Effector memory CD8-positive, alpha-beta T cell (primary cell): ENCODE data around the gene MRPS17.
"Not testable (repeated sequence)": the region's sequence is repeated elsewhere in the genome, so short reads cannot be mapped to it uniquely, and the experiment has no call there.

ENCODE experiments used
- ATAC-seq: fragments of 150-1000 bp; cut with Tn5 transposase; replicated peaks from 2 replicates; pipeline ENCODE4 v1.10.0; 2021; ENCODE audit warnings: mild to moderate bottlenecking, moderate library complexity
- DNase-seq, 3 experiments: peaks; one replicate each; pipeline ENCODE4 v3.0.0; 2021
- H3K27ac Mint-ChIP-seq, 2 donors: one replicate each; pipeline ENCODE4 v1.8.0; 2022; ENCODE audit warnings: mild to moderate bottlenecking in 2 of 2, mixed read lengths in 2 of 2, moderate library complexity in 2 of 2
- H3K27me3 Mint-ChIP-seq, 2 donors: one replicate each; pipeline ENCODE4 v1.8.0; 2022; ENCODE audit warnings: mixed read lengths in 2 of 2
- H3K36me3 Mint-ChIP-seq: one replicate; pipeline ENCODE4 v1.8.0; 2022; ENCODE audit warnings: mild to moderate bottlenecking, moderate library complexity, mixed read lengths; ENCODE audit not compliant: insufficient read depth
- H3K4me1 Mint-ChIP-seq, 2 donors: one replicate each; pipeline ENCODE4 v1.8.0; 2022; ENCODE audit warnings: low read depth in 2 of 2, mixed read lengths in 2 of 2
- H3K4me3 Mint-ChIP-seq, 2 donors: one replicate each; pipeline ENCODE4 v1.8.0; 2022; ENCODE audit warnings: mild to moderate bottlenecking in 2 of 2, mixed read lengths in 2 of 2, moderate library complexity in 2 of 2
- H3K9me3 Mint-ChIP-seq, 2 donors: one replicate each; pipeline ENCODE4 v1.8.0; 2022; ENCODE audit warnings: mixed read lengths in 2 of 2
- total RNA-seq, 9 experiments: gene quantifications; one replicate each; lab custom pipeline; 2026; lab: John Stamatoyannopoulos, UW

Gene MRPS17
- 2.7 to 12.4 (median 5.2) reads per million in 9 experiments for total RNA-seq

- no peaks in the 10 kb centered on the region for H3K9me3 Mint-ChIP-seq
- DNase-seq (peak; percentile 90 to 92 (median 91)), ATAC-seq (peak; percentile 99)
- H3K4me3 Mint-ChIP-seq, result peak within 1 kb of the TSS; percentile 91 to 98
- peak within 1 kb of the TSS; percentile 96 to 98 for H3K27ac Mint-ChIP-seq
- H3K36me3 Mint-ChIP-seq, result peaks cover 21% of the 10 kb centered on the region
- peaks cover 9 to 14% of the 10 kb centered on the region in 2 donors for H3K4me1 Mint-ChIP-seq
- H3K27me3 Mint-ChIP-seq, result peaks cover 0 to 6% of the 10 kb centered on the region in 2 donors
These were observed at the start of gene MRPS17 for GRCh38 chr7:55951637-55952351. Gene MRPS17, plus strand, starts transcription at chr7:55951877. Its CDS starts 1,319 bp downstream, at chr7:55953196.

- no peaks in the 10 kb centered on the region for H3K36me3 Mint-ChIP-seq
- no peaks in the 10 kb centered on the region for H3K4me1 Mint-ChIP-seq
- ATAC-seq, result no peak
- no peak overlapping the region for H3K27ac Mint-ChIP-seq
- no peaks in the 10 kb centered on the region for H3K9me3 Mint-ChIP-seq
- no peak overlapping the region for H3K4me3 Mint-ChIP-seq
- no peaks in the 10 kb centered on the region for H3K27me3 Mint-ChIP-seq
- no peak for DNase-seq
These were observed 47.5 kb upstream of the MRPS17 start for GRCh38 chr7:55903985-55904759.

GRCh38 chr7:55912748-55913158, 38.9 kb upstream of the MRPS17 start:
- Mint-ChIP-seq H3K9me3 (no peaks in the 10 kb centered on the region), H3K36me3 (peaks cover 4% of the 10 kb centered on the region), H3K27ac (no peak overlapping the region), H3K4me3 (no peak overlapping the region), H3K27me3 (no peaks in the 10 kb centered on the region), H3K4me1 (no peaks in the 10 kb centered on the region)
- DNase-seq, result no peak
- ATAC-seq, result no peak

GRCh38 chr7:55917771-55918170, 33.9 kb upstream of the MRPS17 start:
- Mint-ChIP-seq H3K36me3 (peaks cover 4% of the 10 kb centered on the region), H3K9me3 (no peaks in the 10 kb centered on the region), H3K4me1 (no peaks in the 10 kb centered on the region), H3K4me3 (no peak overlapping the region), H3K27ac (no peak overlapping the region), H3K27me3 (no peaks in the 10 kb centered on the region)
- DNase-seq (no peak), ATAC-seq (no peak)

GRCh38 chr7:55928006-55928767, 23.5 kb upstream of the MRPS17 start:
- Mint-ChIP-seq H3K27ac (no peak overlapping the region), H3K36me3 (no peaks in the 10 kb centered on the region), H3K27me3 (no peaks in the 10 kb centered on the region), H3K4me3 (no peak overlapping the region), H3K4me1 (no peaks in the 10 kb centered on the region), H3K9me3 (no peaks in the 10 kb centered on the region)
- ATAC-seq (no peak), DNase-seq (no peak)

- peaks cover 0 to 3% of the 10 kb centered on the region in 2 donors for H3K9me3 Mint-ChIP-seq
- no peak overlapping the region for H3K27ac Mint-ChIP-seq
- no peaks in the 10 kb centered on the region for H3K4me1 Mint-ChIP-seq
- DNase-seq (no peak), ATAC-seq (no peak)
- no peaks in the 10 kb centered on the region for H3K27me3 Mint-ChIP-seq
- H3K36me3 Mint-ChIP-seq, result no peaks in the 10 kb centered on the region
- H3K4me3 Mint-ChIP-seq, result no peak overlapping the region
These were observed 20.1 kb upstream of the MRPS17 start for GRCh38 chr7:55931421-55932151.

GRCh38 chr7:55939514-55940123, 12.1 kb upstream of the MRPS17 start:
- no peaks in the 10 kb centered on the region for H3K27me3 Mint-ChIP-seq
- no peaks in the 10 kb centered on the region for H3K4me1 Mint-ChIP-seq
- H3K4me3 Mint-ChIP-seq, result no peak overlapping the region
- ATAC-seq (no peak), DNase-seq (no peak)
- H3K9me3 Mint-ChIP-seq, result peaks cover 7 to 8% of the 10 kb centered on the region in 2 donors
- H3K27ac Mint-ChIP-seq, result no peak overlapping the region
- no peaks in the 10 kb centered on the region for H3K36me3 Mint-ChIP-seq

- no peaks in the 10 kb centered on the region for H3K9me3 Mint-ChIP-seq
- peaks cover 1% of the 10 kb centered on the region for H3K36me3 Mint-ChIP-seq
- no peak overlapping the region for H3K4me3 Mint-ChIP-seq
- H3K27me3 Mint-ChIP-seq, result peaks cover 0 to 6% of the 10 kb centered on the region in 2 donors
- H3K4me1 Mint-ChIP-seq, result peaks cover 0 to under 1% of the 10 kb centered on the region in 2 donors
- no peak overlapping the region for H3K27ac Mint-ChIP-seq
- no peak for DNase-seq
- ATAC-seq, result no peak
These were observed 5.1 kb upstream of the MRPS17 start for GRCh38 chr7:55946545-55946944.

- DNase-seq, H3K9me3 Mint-ChIP-seq, ATAC-seq, H3K27me3 Mint-ChIP-seq: not testable (repeated sequence)
- Mint-ChIP-seq H3K4me1 (peaks cover 9 to 14% of the 10 kb centered on the region in 2 donors), H3K4me3 (peak overlapping the region; percentile 91 to 98), H3K36me3 (peaks cover 21% of the 10 kb centered on the region), H3K27ac (peak overlapping the region; percentile 96 to 98)
These were observed 635 bp downstream of the MRPS17 start for GRCh38 chr7:55952352-55952671.

- no peak for DNase-seq
- Mint-ChIP-seq H3K27ac (no peak overlapping the region), H3K4me1 (peaks cover 9 to 14% of the 10 kb centered on the region in 2 donors), H3K27me3 (no peaks in the 10 kb centered on the region), H3K9me3 (no peaks in the 10 kb centered on the region), H3K4me3 (peak overlapping the region in 1 of 2 donors; percentile 91), H3K36me3 (peaks cover 21% of the 10 kb centered on the region)
- no peak for ATAC-seq
These were observed 2.2 kb downstream of the MRPS17 start for GRCh38 chr7:55953707-55954475.

- Mint-ChIP-seq H3K4me3 (no peak overlapping the region), H3K27ac (no peak overlapping the region)
- no peak for ATAC-seq
These were observed 5.5 kb downstream of the MRPS17 start for GRCh38 chr7:55957190-55957589.

GRCh38 chr7:55962014-55962413, 10.3 kb downstream of the MRPS17 start:
- DNase-seq, result no peak
- Mint-ChIP-seq H3K27me3 (no peaks in the 10 kb centered on the region), H3K4me1 (peaks cover 13 to 17% of the 10 kb centered on the region in 2 donors), H3K4me3 (no peak overlapping the region), H3K36me3 (peaks cover 4% of the 10 kb centered on the region), H3K27ac (peak overlapping the region in 1 of 2 donors; percentile 65), H3K9me3 (no peaks in the 10 kb centered on the region)
- no peak for ATAC-seq

More at GRCh38 chr7:55957190-55957589, 5.5 kb downstream of the MRPS17 start:
- peaks cover 13% of the 10 kb centered on the region for H3K36me3 Mint-ChIP-seq
- DNase-seq, result no peak
- H3K27me3 Mint-ChIP-seq, result no peaks in the 10 kb centered on the region
- no peaks in the 10 kb centered on the region for H3K9me3 Mint-ChIP-seq
- H3K4me1 Mint-ChIP-seq, result peaks cover 3 to 7% of the 10 kb centered on the region in 2 donors
